Pericardium fibroblast (primary cell): ENCODE results near the gene PPAN. TPM values are rescaled to one million over a fixed set of nuclear protein-coding genes. Genes with fewer than 3 reads are reported as not detected.

Experiments
- total RNA-seq: library from RNA; depleted of rRNA; stranded (reverse); fragments of >200 nt; gene quantifications from 2 replicates; pipeline ENCODE4 v1.2.3, GENCODE V29; 2015

The PPAN gene, protein sequence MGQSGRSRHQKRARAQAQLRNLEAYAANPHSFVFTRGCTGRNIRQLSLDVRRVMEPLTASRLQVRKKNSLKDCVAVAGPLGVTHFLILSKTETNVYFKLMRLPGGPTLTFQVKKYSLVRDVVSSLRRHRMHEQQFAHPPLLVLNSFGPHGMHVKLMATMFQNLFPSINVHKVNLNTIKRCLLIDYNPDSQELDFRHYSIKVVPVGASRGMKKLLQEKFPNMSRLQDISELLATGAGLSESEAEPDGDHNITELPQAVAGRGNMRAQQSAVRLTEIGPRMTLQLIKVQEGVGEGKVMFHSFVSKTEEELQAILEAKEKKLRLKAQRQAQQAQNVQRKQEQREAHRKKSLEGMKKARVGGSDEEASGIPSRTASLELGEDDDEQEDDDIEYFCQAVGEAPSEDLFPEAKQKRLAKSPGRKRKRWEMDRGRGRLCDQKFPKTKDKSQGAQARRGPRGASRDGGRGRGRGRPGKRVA
- 31.0 and 34.0 TPM in 2 replicates for total RNA-seq

DNA sequence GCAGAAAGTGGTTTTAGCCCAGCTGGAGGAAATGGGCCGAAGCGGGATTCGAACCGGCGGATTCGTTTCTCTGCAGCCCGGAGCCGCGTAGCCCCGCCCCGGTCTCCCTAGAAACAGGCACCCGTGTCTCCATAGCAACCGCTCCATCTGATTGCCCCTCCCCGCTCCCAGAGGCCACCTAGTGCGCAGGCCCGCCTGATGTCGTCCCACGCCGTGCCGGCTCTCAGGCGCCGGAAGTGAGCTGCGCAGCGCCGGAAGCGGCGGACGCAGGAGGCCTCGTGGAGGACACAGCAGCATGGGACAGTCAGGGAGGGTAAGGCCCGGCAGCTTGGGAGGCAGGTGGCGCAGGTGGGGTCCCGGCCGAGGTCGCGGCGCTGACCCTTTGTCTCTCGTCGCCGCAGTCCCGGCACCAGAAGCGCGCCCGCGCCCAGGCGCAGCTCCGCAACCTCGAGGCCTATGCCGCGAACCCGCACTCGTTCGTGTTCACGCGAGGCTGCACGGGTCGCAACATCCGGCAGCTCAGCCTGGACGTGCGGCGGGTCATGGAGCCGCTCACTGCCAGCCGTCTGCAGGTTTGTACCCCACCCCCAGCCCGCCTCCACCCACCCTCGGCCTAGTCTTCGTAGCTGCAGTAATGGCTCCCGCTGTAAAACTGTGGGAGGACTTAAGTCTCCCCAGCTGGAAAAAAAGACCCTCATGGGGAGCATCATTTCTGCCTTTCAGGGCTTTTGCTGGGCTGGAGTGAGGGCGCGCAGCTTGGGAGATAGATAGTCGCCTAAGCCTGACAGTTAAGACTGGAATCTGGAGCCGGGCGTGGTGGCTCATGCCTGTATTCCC lies at the start of gene PPAN:
Gene PPAN, plus strand, starts transcription at position 263 of the 837 bp plus-strand sequence. Its CDS starts 33 bp downstream, at position 296.

DNA sequence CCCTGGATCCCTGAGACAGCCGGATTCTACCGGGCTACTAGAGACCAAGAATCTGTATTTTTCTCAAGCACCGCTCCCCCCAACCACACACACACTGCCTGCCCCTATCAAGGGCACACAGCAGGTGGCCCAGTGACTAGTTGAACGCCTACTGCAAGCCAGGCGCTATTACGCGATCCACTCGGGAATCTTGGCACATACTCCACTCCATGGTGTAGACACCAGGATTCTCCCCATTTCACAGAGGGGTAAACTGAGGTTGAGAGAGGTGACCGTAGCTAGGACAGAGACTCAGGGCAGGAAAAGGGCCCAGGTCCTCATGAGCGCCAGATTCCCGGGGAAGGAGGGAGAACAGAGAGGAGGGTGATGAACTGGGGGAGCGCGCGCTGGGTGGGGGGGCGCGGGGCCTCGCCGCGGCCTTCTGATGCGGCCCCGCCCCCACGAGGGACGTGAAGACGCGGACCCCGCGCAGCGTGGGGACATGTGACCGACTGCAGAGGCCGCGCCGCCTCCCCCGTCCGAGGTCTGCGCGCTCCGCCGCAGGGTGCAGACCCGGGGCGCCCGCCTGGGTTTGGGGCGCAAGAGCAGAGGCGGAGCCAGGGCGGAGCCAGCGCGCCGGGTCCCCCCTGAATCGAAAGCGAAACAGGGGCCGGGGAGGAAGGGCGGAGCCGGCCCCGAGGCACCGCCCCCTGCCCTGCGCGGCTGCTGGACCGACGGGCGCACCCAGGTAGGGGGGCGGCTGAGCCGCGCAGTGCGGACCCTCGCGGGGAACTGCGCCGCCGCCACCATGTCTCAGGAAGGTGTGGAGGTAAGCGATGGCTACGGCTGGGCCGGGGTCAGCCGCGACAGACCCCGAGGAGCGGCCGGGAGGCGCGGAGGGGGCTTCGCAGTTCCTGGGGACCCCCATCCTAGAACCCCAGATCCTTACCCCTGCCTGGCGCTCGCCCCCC lies 20.2 kb upstream of the PPAN start, which contains the start of gene SHFL:
Gene SHFL, plus strand, starts transcription at position 677 of the 950 bp plus-strand sequence. Its CDS starts 111 bp downstream, at position 788.

DNA sequence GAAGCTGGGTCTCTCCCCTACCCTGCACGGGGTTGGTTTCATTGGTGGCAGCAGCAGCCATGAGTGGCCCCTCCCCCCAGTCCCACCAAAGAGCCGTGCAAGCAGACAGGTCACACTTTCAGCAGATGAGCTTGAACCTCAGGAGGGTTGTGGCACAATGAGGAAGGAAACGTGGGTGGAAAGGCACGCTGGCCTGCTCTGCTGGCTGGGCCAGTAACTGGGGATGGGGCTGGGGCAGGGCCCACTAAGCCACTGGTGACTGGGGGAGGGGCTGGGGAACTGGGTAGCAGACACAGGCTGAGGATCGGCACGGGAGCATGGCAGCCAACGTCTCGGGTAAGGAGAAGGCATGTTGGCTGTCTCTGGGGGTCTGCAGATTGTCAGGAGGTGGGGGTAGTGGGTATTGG lies 5.2 kb downstream of the PPAN start, which contains the start of gene P2RY11:
Gene P2RY11, plus strand, starts transcription at position 289 of the 407 bp plus-strand sequence. Its CDS starts 29 bp downstream, at position 318.

Other genes starting within 250 kb of the PPAN start
- gene OLFM2, start 169.8 kb upstream of the PPAN start, total RNA-seq, result 9.3 and 11.3 TPM in 2 replicates
- gene COL5A3, start 95.9 kb upstream of the PPAN start, total RNA-seq, result 31.9 and 41.2 TPM in 2 replicates
- gene RDH8, start 92.9 kb upstream of the PPAN start, total RNA-seq, result not detected in 2 replicates
- gene SHFL, start 20.0 kb upstream of the PPAN start, total RNA-seq, result 28.6 and 36.9 TPM in 2 replicates
- gene ANGPTL6, start 3.7 kb upstream of the PPAN start, total RNA-seq, result 0.09 and 1.2 TPM in 2 replicates
- 2.0 and 3.9 TPM in 2 replicates for gene P2RY11, start 5.3 kb downstream of the PPAN start, total RNA-seq
- 257 and 269 TPM in 2 replicates for gene EIF3G, start 13.5 kb downstream of the PPAN start, total RNA-seq
- gene DNMT1, start 88.6 kb downstream of the PPAN start, total RNA-seq, result 44.7 and 52.4 TPM in 2 replicates
- gene S1PR2, start 125.0 kb downstream of the PPAN start, total RNA-seq, result 37.7 and 40.0 TPM in 2 replicates
- 75.4 and 86.2 TPM in 2 replicates for gene MRPL4, start 145.9 kb downstream of the PPAN start, total RNA-seq
- 43.5 and 55.2 TPM in 2 replicates for gene ICAM1, start 164.8 kb downstream of the PPAN start, total RNA-seq
- 0.60 and 4.1 TPM in 2 replicates for gene ICAM4, start 180.6 kb downstream of the PPAN start, total RNA-seq
- 2.6 and 4.2 TPM in 2 replicates for gene ICAM5, start 183.6 kb downstream of the PPAN start, total RNA-seq
- 1.5 and 3.0 TPM in 2 replicates for gene ZGLP1, start 203.5 kb downstream of the PPAN start, total RNA-seq
- gene FDX2, start 209.7 kb downstream of the PPAN start, total RNA-seq, result 20.1 and 26.8 TPM in 2 replicates
- 20.7 and 32.5 TPM in 2 replicates for gene RAVER1, start 227.2 kb downstream of the PPAN start, total RNA-seq
- 6.8 and 7.8 TPM in 2 replicates for gene ICAM3, start 233.3 kb downstream of the PPAN start, total RNA-seq